Hematopoietic multipotent progenitor cell treated with erythropoietin and hydrocortisone succinate and interleukin-3 and kit ligand, for 15 days (in vitro differentiated cells): Measurements from ENCODE around the gene DCBLD2.

Source experiments
- DNase-seq: peaks from one replicate; pipeline ENCODE4 v3.0.0-alpha.2; 2015; ENCODE audit warnings: low spot score

The DCBLD2 gene, protein sequence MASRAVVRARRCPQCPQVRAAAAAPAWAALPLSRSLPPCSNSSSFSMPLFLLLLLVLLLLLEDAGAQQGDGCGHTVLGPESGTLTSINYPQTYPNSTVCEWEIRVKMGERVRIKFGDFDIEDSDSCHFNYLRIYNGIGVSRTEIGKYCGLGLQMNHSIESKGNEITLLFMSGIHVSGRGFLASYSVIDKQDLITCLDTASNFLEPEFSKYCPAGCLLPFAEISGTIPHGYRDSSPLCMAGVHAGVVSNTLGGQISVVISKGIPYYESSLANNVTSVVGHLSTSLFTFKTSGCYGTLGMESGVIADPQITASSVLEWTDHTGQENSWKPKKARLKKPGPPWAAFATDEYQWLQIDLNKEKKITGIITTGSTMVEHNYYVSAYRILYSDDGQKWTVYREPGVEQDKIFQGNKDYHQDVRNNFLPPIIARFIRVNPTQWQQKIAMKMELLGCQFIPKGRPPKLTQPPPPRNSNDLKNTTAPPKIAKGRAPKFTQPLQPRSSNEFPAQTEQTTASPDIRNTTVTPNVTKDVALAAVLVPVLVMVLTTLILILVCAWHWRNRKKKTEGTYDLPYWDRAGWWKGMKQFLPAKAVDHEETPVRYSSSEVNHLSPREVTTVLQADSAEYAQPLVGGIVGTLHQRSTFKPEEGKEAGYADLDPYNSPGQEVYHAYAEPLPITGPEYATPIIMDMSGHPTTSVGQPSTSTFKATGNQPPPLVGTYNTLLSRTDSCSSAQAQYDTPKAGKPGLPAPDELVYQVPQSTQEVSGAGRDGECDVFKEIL

DNA sequence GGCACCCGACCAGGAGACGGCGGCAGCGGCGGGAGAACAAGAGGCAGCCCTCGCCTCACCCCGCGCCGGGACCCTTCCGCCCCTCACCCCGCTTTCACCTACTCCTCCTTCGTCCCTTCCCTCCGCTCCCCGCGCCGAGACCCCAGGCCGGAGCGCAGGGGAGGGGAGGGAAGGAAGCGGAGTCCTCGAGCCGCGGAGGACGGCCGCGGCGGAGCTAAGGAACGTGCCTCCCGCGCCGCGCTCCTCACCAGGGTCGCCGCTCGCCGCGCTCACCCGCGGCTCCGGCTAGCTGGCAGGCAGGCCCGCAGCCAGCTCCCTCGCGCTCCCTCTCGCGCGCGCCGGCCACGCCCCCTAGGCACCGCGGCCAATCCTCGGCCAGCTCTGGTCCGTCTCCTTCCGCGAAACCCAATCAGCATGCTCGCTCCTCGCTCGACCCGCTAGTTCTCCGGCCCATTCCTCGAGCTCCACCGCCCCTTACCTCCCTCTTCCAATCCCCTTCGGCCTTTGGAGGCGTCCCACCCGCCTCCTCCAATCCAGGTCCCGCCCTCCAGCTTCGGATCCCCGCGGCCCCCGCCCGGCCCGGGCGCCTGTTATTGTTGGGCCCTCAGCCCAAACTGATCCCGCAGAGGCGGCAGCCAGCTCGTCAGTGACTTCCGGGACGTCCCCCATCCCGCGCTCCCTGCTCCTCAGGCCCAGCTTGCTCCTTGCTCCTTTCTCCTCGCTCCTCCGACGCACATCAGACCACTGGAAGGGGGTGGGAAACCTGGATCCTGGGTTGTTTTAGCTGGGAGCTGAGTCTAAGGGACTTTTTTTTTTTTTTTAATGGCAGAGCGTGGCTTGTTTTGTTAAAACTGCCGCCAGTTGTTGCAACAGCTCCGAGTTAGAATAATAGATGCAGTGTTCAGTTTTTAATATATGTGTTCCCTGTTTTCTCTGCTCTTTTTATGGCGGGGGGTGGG is at the start of gene DCBLD2:
Gene DCBLD2 (minus strand): TSS at position 304 of the 959 bp plus-strand sequence. CDS start 369 bp downstream, outside the sequence.
- DNase-seq: peak; percentile 98

DNA sequence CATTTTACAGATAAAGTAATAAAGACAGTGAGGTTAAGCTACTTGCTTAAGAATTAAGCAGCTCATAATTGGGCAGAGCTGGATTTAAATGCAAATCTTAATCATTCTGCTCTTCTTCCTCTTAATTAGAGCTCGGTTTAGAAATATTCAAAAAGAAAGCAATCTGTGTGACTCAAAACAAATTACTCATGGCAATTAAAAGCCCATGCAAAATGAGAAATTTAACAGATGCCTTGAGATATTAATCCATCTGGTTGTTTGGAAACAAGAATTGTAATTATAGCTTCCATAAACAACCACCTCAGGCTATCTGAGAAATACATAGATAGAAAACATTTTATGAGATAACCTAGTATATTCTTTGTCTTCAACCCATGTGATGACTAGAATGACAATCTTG is 44.2 kb upstream of the DCBLD2 start:
- no peak for DNase-seq

DNA sequence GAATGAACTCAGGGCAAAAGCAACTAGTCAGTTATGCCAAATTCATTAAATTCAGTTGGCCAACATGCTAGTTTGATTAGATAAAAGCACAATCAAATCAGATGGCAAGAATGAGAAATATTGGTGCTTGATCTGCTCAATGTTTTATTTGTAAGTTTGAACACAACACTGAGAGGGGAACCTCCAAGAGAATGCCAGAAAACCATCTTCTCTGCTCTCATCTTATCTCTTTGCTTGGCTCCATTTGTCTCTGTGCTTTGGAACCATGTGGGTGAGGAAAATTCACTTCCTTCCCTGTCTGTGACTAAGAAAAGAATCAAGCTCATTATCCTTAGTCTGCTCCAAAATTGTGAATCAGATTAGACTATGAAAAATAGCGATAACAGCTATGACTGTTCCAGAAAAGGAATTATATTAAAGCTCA is 43.6 kb upstream of the DCBLD2 start:
- no peak for DNase-seq

DNA sequence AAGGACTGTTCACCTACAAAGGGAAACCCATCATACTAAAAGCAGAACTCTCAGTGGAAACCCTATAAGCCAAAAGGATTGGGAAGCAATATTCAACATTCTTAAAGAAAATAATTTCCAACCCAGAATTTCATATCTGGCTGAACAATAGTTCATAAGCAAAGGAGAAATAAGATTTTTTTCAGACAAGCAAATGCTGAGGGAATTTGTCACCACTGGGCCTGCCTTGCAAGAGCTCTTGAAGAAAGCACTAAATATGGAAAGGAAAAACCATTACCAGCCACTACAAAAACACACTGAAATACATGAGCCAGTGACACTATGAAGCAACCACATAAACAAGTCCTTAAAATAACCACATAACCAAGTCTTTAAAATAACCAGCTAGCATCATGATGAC is 28.9 kb upstream of the DCBLD2 start:
- DNase-seq: no peak

DNA sequence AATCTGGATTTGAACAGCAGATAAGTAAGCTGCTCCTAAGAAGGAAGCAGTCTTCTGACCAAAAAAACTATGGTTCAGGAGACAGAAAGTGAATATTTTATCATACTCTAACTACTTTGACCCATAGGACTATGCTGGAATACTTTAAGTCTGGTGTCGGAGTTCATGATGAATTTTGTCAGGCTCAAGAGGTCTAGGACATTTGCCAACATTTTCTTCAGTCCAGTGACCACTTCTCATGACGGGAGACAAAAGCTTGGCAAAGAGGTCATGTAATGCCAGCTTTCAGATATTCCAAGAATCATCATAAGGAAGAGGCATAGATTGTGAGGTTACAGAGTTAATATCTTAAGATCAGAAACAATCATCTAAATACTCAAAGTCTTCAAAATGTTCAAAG is 20.5 kb upstream of the DCBLD2 start:
- no peak for DNase-seq

DNA sequence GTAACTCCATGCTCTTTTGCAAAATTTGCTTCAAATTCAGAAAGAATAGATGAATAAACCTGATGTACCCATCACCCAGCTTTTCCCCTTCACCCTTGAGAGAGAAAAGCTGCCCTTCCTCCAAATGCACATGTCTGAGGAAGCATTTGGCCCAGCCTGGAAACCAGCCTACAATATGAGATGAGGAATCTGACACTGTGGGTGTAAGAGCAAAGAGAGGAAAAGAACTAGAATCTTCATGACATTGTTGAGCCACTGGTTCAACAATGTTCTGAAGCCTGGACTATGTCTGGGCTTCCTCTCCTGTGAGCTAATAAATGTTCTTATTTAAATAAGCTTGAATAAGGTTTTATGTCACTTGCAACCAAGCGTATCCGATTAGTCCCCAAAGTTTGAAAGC is 18.7 kb upstream of the DCBLD2 start:
- no peak for DNase-seq

DNA sequence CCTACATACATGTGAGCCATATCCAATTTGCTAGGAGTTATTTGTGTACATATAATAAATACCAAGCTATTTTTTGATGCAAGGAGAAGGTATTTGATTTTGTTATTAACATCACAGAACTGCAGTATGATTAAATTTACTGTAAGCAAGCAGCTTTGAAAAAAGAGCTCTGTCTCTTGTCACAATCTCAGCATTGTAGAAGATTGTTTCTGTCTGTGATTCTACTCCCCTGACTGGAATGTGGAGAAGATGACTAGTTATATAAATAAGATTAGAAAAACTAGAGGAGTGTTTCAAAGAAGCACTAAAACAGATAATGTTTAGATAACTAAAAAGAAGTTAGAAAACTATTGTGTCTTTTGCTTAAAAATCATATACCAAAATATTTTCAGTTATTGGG is 17.1 kb upstream of the DCBLD2 start:
- DNase-seq: no peak

DNA sequence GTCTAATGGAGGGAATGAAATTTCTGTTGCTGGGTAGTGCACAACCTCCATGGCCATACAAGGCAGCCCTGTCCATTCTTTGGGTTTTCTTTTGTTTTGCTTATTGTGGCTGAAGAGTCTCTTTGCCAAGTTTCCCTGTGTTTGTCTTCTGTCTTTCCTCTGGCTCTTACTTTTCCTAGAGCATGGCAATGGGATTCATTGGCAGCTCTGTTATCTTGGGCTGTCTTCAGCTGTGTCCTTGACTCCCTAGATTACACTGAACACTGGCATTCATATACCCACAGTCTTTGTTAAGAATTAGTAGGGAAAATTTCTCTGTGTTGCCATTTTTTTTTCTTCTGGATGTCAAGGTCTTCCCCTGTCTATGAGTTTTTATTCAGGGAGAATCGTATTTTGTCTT is 16.1 kb upstream of the DCBLD2 start:
- no peak for DNase-seq

DNA sequence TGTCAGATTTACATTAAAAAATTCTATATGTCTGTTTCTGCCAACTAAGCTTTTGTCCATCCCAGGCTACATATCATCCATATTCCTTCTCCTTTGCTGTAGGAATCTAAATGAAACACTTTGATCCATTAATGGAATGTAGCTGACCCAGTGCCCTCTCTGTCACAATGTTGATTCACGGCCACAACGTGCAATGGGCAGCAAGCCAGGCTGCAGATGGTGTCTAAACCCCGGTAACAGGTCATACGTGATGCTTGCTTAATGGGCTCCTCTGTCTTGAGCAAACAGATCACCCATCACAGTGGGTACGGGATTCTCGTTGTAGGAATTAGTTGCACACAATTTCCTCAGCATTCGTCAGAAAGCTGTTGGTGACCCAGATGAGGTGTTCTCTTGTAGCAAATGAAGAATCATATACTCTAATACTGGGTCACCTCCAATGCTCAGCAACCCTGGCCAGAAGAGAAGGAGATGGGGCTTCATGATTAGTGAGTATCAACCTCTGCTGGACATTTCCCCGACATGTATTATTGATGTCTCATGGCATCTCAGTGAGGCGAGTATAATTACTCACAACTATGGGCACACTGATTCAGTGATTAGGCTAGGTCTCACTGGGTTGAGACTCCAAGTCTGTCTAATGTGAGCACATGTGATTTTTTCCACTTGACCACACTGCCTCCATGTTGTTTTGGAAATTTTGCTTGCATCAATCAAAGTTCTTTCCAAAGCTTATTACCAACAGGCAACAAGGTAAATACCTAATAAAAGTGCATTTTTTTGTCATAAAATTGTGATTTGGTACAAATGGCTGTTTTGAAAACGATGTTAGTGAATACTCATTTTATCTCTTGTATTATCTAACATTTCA is 12.9 kb upstream of the DCBLD2 start:
- no peak for DNase-seq

DNA sequence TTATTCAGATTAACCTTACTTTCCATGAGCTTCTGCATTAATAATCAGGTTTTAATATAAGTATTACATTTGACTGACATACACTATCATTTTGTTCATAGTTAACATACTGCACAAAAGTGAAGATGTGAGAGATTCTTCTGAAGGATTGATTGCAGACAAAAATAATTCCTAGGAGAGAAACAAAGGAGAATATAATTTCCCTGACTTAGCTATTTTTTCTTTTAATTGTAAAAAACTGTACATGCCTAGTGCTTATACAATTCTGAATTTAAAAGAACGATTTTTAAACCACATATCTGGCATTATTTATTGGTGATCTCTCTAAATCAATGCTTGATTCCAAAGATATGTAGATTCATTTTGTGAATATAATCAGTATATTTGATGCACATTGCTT is 11.0 kb upstream of the DCBLD2 start:
- no peak for DNase-seq

DNA sequence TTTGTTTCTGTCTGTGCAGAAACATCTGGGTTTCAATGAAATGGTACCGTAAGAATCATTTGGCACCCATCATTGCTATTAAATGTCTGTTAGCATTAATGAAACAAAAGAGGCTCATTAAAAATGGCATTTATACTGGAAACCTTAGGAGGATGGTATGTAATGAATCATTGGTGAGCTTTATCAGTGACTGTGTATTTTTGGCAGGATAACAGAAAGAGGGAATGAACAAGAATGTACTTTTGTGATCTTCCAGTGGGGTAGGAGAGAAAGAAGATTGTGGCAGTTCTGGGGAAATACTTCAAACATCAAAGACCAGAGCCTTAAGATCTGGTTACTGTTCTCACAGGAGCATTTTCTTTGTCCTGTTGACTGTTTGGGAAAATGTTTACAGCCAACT is 4.7 kb upstream of the DCBLD2 start:
- DNase-seq: no peak

DNA sequence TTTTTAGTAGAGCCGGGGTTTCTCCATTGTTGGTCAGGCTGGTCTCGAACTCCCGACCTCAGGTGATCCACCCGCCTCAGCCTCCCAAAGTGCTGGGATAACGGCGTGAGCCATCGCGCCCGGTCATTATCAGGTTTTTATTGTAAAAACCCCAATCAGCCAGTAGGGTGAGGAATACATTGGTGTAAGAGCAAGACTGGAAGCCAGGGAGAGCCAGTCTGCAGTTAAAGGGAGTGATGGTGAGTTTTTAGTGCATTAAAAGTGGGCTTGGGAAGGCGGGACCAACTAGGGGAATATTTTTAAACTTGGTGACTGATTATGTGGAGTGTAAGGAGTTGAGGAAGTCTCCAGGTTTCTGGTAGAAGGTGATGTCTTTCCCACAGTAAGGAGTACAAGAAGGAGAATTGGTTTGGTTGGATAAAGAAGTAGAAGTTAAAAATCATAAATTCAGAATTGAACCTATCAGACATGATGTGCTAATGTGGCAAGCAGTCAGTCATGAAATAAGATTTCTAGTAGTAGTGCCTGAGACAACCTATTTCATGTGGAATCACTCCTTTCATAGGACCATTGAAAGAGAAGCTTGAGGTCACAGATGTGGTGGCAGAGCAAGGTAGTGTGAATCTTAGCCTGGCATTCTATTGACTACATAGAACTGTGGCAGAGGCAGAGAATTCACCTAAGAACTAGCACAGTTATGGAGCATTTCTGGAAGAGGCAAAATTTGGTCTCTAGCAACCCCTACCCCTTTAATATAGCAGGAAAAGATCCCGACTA is 2.4 kb upstream of the DCBLD2 start:
- DNase-seq: no peak

DNA sequence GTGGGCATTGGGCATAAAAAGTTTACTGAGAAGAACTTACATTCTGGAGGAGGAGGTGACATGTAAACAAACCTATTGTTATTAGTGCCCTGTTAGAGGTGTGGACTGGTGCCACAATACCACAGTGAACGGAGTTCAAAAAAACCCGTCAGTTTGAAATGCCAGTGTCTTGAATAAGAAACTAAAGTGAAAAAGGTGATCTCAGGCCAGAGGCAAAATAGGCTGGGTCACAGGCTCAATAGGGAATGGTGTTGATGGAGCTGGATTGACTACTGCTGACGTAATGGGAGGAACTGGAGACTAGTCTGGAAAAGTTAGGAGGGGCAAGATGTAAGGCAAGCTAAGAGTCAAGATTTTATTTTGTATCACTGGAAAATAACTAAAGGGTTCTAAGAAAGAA is 1.6 kb upstream of the DCBLD2 start:
- no peak for DNase-seq

DNA sequence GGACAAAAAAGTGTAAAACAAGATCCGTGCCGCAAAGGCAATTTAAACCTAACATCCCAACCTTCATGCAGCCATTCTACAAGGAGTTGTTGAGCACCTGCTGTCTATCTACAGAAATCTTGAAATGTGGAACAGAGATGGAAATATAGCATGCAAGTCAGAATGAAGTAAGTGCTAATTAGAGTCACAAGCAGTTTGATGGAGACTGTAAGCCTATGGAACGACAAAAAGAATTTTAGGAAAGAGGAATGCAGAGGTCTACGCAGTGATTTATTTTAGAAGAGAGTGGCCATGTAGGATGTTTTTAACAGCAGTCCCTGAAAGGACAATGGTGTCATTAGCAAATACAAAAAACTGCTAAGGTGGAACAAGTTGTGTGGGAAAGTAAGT is 851 bp upstream of the DCBLD2 start:
- no peak for DNase-seq

DNA sequence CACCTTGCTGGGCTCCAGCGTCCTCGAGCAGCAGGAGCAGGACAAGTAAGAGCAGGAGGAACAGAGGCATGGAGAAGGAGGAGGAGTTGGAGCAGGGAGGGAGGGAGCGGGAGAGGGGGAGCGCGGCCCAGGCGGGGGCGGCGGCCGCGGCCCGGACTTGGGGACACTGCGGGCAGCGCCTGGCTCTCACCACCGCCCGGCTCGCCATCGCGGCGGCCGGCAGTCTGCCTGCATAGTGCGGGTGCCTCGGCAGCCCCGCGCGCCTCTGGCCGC is 440 bp downstream of the DCBLD2 start:
- DNase-seq: no peak

DNA sequence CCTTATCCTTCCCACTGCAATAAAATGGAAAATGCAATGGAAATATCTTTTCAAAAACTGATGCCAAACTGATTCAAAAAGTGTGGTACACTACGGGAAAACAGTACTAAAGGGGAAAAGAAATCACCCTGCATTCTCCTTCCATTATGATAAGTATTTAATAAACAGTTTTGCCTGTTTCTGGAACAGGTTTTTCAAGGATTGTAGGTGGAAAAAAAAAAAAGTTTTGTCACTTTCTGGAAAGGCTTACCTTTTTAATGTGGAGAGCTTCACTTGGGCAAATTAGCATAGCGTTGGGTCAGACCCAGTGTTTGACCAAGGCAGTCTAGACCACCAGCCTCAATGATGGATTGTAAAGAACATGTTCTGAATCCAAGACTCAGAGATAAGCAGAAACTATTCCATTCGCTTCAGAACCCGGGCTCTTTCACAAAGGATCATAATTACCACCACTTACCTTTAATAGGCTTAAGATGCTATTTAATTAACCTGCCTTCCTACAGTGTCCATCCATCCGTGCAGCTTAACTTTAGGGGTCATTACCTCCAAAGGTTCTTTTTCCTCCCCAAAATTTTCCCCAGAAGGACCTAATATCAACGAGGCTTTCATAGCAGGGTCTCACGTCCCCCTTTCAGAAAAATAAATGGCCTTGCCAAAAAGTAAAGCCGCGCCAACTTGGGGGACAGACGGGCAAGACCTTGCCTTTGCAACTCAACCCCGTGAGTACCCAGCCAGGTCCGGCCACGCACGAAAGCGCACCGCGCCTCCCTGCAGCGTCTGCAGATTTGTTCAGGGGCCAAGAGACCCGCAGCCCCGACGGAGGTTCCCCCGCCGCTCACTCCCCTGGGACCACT is 1.0 kb downstream of the DCBLD2 start:
- no peak for DNase-seq

DNA sequence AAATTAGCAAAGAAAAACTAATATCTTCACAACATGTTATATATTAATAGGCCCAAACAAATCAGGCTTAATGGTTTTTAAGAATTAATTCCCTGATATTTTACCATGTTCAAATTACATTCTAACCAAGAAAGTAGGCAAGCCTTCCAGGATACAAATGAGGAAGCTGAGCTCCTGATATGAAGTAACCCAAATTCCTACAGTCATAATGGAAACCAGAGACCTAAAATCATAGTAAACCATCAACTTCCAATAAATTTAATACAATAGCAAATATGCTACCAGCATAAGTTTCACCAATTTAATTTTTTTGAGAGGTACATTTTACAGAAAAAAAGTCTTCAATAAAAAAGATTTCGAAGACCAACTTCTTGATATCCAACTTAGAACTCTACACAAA is 3.8 kb downstream of the DCBLD2 start:
- no peak for DNase-seq

DNA sequence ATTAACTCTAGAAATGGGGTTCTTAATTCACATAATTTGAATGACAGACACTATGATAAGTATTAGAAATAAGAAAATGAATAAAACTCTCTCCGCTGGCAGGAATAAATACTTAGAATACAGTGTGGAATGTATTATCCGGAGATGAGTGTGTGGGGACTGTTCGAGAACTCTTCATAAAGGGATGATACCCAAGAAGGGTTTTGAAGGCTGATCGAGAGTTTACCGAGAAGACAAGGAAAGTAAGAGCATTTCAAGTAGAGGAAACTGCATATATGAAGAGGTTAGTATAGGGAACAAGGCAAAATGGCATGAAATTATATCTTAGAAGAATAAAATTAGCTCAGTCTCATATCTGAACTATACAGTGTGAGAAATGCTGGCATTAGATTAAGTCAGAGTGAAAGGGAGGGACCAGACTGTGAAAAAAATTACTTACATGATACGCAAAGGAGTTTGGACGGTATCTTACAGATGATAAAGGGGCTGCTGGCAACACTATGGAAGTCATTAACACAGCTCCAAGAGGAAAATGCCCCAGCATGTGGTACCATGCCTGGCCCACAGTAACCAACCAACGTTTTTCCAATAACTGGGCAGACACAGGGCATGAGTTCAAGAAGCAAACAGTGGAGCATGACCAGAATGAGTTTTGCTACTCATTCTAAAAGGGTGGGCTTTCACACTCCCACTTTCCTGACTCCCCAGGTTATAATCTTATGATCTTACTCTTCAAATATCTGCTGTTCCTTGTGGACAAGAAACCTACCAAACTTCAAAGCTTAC is 6.5 kb downstream of the DCBLD2 start:
- DNase-seq: peak; percentile 21

DNA sequence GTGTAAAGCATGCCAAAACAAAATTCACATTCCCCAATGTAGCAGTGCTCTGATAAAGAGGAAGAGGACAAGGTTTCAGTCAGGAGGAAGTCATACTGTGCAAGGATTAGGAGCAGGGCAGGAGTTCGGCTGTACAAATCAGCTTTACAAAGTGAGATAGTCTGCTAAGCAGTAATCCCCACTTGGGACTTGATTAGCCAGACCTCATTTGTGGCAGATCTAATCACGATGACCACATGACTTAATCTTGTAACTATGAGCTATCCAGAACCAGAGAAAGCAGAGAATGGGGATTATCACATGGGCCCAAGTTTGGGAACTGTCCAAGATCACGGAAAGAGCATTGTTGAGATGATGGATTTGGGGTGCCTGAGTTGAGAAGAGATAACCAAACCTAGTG is 7.8 kb downstream of the DCBLD2 start:
- DNase-seq: no peak
